Parathyroid adenoma (tissue), 2 donors: ENCODE results near the gene CACNG5.

ENCODE experiments used
- H2AFZ ChIP-seq: fragments of 300-600 bp; sonication (generic); one replicate; pipeline ENCODE4 v1.7.0; 2017; ENCODE audit warnings: antibody characterized with exemption, mild to moderate bottlenecking
- H3K27ac ChIP-seq: fragments of 300-600 bp; sonication (generic); one replicate; pipeline ENCODE4 v1.7.0; 2017
- H3K27me3 ChIP-seq: fragments of 300-600 bp; sonication (generic); one replicate; pipeline ENCODE4 v1.7.0; 2017; ENCODE audit warnings: low read length; ENCODE audit not compliant: control insufficient read depth, insufficient read depth
- H3K36me3 ChIP-seq: fragments of 300-600 bp; sonication (generic); one replicate; pipeline ENCODE4 v1.7.0; 2017; ENCODE audit warnings: low read length; ENCODE audit not compliant: control insufficient read depth, insufficient read depth
- H3K4me1 ChIP-seq: fragments of 300-600 bp; sonication (generic); one replicate; pipeline ENCODE4 v1.7.0; 2017; ENCODE audit warnings: control low read depth
- H3K4me2 ChIP-seq: fragments of 300-600 bp; sonication (generic); one replicate; pipeline ENCODE4 v1.7.0; 2017; ENCODE audit warnings: low read length
- H3K4me3 ChIP-seq: fragments of 300-600 bp; sonication (generic); one replicate; pipeline ENCODE4 v1.7.0; 2017; ENCODE audit warnings: low read depth, low read length
- H3K79me2 ChIP-seq: fragments of 300-600 bp; sonication (generic); one replicate; pipeline ENCODE4 v1.7.0; 2017; ENCODE audit warnings: control low read depth
- H3K9ac ChIP-seq: fragments of 300-600 bp; sonication (generic); one replicate; pipeline ENCODE4 v1.7.0; 2017; ENCODE audit warnings: mild to moderate bottlenecking
- H3K9me3 ChIP-seq: fragments of 300-600 bp; sonication (generic); one replicate; pipeline ENCODE4 v1.7.0; 2017; ENCODE audit warnings: low read length; ENCODE audit not compliant: control insufficient read depth
- TF ChIP-seq, protein P1 (sequence below): fragments of 300-600 bp; sonication (generic); IDR thresholded peaks from one replicate; pipeline ENCODE4 v1.7.0; 2017; ENCODE audit warnings: antibody characterized with exemption, mild to moderate bottlenecking
- donor health status: primary hyperparathyroidism.

Gene CACNG5

GRCh38 chr17:66910651-66911285, 75.9 kb downstream of the CACNG5 start:
- H3K9ac ChIP-seq: no peak overlapping the region
- H3K27ac ChIP-seq: no peak overlapping the region
- H3K36me3 ChIP-seq: no peaks in the 10 kb centered on the region
- TF ChIP-seq, protein P1, sequence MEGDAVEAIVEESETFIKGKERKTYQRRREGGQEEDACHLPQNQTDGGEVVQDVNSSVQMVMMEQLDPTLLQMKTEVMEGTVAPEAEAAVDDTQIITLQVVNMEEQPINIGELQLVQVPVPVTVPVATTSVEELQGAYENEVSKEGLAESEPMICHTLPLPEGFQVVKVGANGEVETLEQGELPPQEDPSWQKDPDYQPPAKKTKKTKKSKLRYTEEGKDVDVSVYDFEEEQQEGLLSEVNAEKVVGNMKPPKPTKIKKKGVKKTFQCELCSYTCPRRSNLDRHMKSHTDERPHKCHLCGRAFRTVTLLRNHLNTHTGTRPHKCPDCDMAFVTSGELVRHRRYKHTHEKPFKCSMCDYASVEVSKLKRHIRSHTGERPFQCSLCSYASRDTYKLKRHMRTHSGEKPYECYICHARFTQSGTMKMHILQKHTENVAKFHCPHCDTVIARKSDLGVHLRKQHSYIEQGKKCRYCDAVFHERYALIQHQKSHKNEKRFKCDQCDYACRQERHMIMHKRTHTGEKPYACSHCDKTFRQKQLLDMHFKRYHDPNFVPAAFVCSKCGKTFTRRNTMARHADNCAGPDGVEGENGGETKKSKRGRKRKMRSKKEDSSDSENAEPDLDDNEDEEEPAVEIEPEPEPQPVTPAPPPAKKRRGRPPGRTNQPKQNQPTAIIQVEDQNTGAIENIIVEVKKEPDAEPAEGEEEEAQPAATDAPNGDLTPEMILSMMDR: no peak
- no peak overlapping the region for H3K4me3 ChIP-seq
- H3K79me2 ChIP-seq: no peaks in the 10 kb centered on the region
- H2AFZ ChIP-seq: no peak overlapping the region
- H3K4me1 ChIP-seq: peaks cover 2% of the 10 kb centered on the region
- no peak overlapping the region for H3K4me2 ChIP-seq
- H3K9me3 ChIP-seq: no peaks in the 10 kb centered on the region
- no peaks in the 10 kb centered on the region for H3K27me3 ChIP-seq

- H3K4me3 ChIP-seq: no peak overlapping the region
Observed at GRCh38 chr17:66915204-66915611, 80.3 kb downstream of the CACNG5 start.

GRCh38 chr17:66915792-66916191, 80.9 kb downstream of the CACNG5 start:
- no peak overlapping the region for H3K4me2 ChIP-seq
- no peaks in the 10 kb centered on the region for H3K36me3 ChIP-seq
- H3K4me1 ChIP-seq: no peaks in the 10 kb centered on the region
- no peak overlapping the region for H3K9ac ChIP-seq
- H3K79me2 ChIP-seq: no peaks in the 10 kb centered on the region
- no peak overlapping the region for H3K27ac ChIP-seq
- no peaks in the 10 kb centered on the region for H3K9me3 ChIP-seq
- H3K4me3 ChIP-seq: no peak overlapping the region
- H3K27me3 ChIP-seq: no peaks in the 10 kb centered on the region
- H2AFZ ChIP-seq: no peak overlapping the region
- TF ChIP-seq, protein P1: no peak

More at GRCh38 chr17:66915204-66915611, 80.3 kb downstream of the CACNG5 start:
- Histone ChIP-seq H3K79me2 (no peaks in the 10 kb centered on the region), H3K4me2 (no peak overlapping the region), H3K27me3 (no peaks in the 10 kb centered on the region), H3K9me3 (no peaks in the 10 kb centered on the region), H2AFZ (no peak overlapping the region), H3K27ac (no peak overlapping the region), H3K4me1 (no peaks in the 10 kb centered on the region), H3K9ac (no peak overlapping the region), H3K36me3 (no peaks in the 10 kb centered on the region)
- TF ChIP-seq, protein P1: no peak

DNA sequence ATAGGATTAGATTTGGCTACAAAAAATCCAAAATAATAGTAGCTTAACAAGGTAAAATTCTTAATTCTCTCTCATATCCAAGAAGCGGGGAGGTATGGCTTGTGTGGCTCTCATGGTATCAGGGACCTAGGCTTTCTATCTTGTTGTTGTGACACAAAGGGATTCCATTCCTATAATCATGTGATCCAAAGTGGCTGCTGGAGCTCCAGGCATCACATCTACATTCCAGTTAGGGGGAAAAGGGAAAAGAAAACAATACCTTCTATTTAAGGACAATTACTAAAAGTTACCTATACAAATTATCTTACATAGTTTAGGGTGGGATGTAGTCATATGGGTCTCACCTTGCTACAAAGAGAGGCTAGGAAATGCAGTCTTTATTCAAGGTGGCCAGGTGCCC, 82.0 kb downstream of the CACNG5 start:
- Histone ChIP-seq H2AFZ (no peak overlapping the region), H3K9ac (no peak overlapping the region), H3K27ac (no peak overlapping the region), H3K9me3 (no peaks in the 10 kb centered on the region), H3K4me3 (no peak overlapping the region), H3K36me3 (no peaks in the 10 kb centered on the region), H3K4me1 (no peaks in the 10 kb centered on the region), H3K27me3 (no peaks in the 10 kb centered on the region), H3K79me2 (no peaks in the 10 kb centered on the region), H3K4me2 (no peak overlapping the region)
- TF ChIP-seq, protein P1: no peak

DNA sequence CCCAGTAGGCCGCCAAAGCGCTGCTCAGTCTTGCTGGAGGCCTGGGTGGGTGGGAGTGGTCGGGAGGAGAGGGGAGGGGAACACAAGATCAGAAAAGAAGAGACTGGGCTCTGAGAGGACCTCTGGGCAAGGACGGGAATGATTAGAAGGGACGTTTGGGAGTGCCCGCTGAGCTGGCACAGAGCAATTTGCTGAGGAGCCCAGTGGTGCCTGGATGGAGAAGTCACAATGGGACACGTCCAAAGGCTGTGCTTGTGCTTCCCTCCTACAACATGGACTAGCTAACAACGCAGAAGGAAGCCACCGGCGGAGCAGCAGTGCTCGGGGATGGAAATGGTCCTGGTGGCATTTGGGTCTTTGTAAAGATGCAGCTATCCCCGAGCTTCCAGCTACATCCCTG, 84.0 kb downstream of the CACNG5 start:
- H3K27ac ChIP-seq: no peak overlapping the region
- no peaks in the 10 kb centered on the region for H3K27me3 ChIP-seq
- no peaks in the 10 kb centered on the region for H3K4me1 ChIP-seq
- no peaks in the 10 kb centered on the region for H3K79me2 ChIP-seq
- H3K9ac ChIP-seq: no peak overlapping the region
- H3K9me3 ChIP-seq: no peaks in the 10 kb centered on the region
- no peak overlapping the region for H3K4me2 ChIP-seq
- no peak overlapping the region for H2AFZ ChIP-seq
- H3K36me3 ChIP-seq: no peaks in the 10 kb centered on the region
- no peak overlapping the region for H3K4me3 ChIP-seq
- TF ChIP-seq, protein P1: no peak
